Renal cortical epithelial cell (primary cell): ENCODE data around the gene IRAK4. TPM values are rescaled to one million over a fixed set of nuclear protein-coding genes. Genes with fewer than 3 reads are reported as not detected.

Experiments
- DNase-seq: peaks from one replicate; pipeline ENCODE4 v3.0.0-alpha.2; 2011; ENCODE audit warnings: low read depth
- total RNA-seq: library from RNA; depleted of rRNA; stranded (reverse); fragments of >200 nt; gene quantifications from 2 replicates; pipeline ENCODE4 v1.2.3, GENCODE V29; 2014

IRAK4 gene
- total RNA-seq, 1 donor from 2014 or later: 19.9 TPM

DNA sequence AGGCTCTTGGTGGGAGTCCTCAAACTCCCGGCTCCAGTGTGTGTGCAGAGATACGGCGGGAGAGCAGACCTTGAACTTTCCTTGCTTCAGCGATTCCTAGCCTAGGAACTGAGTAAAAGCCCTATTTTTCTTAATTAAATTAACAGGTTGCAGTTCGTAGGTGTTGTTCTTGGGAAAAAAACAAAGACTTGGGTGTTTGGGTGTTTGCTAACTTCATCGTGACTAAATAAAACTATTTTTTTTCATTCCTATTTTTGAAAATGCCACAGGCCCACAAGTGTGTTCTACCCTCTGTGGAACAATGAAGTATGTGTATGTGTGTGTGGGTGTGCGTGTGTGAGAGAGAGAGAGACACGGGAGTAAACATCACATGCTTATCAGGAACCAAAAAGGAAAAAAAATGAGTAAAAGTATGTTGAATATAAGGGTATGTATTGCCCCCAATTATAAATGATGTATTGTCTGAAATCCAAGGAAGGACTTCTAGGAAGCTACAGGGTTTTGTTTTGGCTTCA, 77.8 kb downstream of the IRAK4 start:
- DNase-seq: peak; percentile 47

Other genes starting within 250 kb of the IRAK4 start
- gene ADAMTS20, start 206.7 kb upstream of the IRAK4 start, total RNA-seq: not detected in 2 replicates
- gene PUS7L, start 161 bp upstream of the IRAK4 start, total RNA-seq: 27.1 and 31.3 TPM in 2 replicates
- gene TWF1, start 47.4 kb downstream of the IRAK4 start, total RNA-seq: 155 and 335 TPM in 2 replicates
- gene TMEM117, start 77.1 kb downstream of the IRAK4 start, total RNA-seq: 8.0 and 20.6 TPM in 2 replicates